NCI-H146 treated with DMSO at 0.1 percent for 48 hours (cell line): Measurements from ENCODE around the gene LMO2.
"Not testable (repeated sequence)": the region's sequence is repeated elsewhere in the genome, so short reads cannot be mapped to it uniquely, and the experiment has no call there.

ENCODE experiments used
- DNase-seq: peaks from one replicate; lab custom pipeline; 2025; ENCODE audit not compliant: unreplicated experiment; lab: John Stamatoyannopoulos, UW

The LMO2 gene

DNA sequence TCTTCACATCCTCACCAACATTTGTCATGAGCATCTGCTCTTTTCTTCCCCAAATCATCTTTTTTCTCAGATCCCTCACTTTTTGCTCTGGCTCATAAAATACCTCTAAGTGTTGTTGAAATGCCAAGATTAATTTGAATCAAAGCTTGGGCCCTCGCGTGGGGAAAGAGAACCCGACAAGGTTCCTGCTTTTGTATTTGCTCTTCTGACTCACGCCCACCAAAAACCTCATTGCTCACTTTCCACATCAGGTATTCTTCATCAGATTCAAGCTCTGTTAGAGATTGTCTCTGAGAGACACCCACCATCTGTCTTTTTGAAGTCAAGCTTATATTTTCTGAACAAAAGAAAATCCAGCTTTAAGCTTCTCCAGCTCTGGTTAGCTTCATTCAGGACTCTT lies 64.7 kb downstream of the LMO2 start:
- no peak for DNase-seq

DNA sequence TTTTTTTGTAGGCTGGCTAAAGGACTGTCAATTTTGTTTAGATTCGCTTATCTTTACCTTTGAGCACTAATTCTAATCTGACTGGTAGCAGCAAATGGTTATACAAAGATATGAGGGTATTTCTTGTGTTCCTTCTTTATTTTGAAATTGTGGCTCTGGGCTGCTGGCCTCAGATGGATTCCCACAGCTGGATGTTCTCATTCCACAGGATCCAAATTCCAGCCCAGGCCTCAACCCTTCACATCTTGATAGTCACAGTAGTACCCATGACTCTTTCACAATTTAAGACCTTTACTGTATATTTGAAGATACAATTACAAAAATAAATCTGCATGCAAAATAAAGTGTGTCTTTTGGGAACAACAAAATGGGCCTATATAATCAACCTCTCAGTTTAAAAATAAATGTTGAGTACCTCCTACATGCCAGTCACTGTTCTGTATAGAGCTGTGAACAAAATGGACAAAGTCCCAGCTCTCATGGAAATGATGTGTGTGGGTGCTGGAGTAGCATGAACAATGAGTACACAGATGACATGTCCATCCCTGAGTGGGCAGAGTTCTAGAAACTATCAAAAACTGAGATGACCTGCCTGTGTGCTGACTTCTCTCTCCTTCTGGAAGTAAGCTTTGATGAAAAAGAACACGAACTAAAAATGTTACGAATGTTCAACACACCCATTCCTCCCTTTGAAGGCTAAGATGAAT lies 65.9 kb downstream of the LMO2 start:
- DNase-seq = no peak

- not testable (repeated sequence) for DNase-seq
Measured at GRCh38 chr11:33822981-33823380, 68.9 kb downstream of the LMO2 start.

DNA sequence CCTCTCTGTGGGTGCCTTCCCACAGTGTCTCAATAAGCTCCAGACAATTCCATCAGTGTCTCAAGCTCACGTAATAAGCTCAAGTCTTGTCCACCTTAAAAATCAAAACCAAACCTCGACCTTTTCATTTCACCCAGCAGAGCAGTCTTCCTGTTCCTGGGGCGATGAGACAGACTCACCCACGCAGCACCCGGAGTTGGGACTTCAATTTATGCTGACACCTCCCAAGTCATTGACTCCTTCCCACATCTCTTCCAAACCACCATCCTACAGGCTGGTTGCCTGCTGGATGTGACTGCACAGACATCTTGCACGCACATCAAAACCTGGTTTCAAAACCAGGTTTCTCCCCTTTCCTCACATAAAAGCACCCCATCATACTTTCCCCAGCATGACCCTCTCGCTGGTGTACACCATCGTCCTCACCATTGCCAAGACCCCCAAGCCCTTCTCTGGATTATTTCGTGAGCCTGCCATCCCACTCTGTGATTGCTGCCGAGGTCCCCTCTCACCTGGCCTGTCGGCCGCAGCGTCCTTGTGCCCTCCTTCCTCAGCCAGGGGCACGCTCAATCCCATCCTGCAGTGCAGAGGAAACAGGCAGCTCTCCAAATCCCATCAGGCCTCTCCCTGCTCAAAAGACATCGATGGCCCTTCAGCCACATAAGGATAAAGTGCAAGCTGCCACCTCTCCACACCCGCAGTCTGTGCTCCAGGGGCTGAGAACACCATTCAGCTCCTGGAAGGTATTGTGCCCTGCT lies 72.4 kb downstream of the LMO2 start:
- DNase-seq = no peak
